GM19463 (cell line): ENCODE results near the gene OSBPL8.
A peak's percentile ranks its signal among the peaks of the same experiment; 100 is the strongest.

Experiments used
- ATAC-seq: cut with Tn5 transposase; IDR thresholded peaks from one replicate; pipeline ENCODE4 v1.9.1; 2021; ENCODE audit warnings: mild to moderate bottlenecking, moderate library complexity; ENCODE audit not compliant: unreplicated experiment

OSBPL8 gene, protein sequence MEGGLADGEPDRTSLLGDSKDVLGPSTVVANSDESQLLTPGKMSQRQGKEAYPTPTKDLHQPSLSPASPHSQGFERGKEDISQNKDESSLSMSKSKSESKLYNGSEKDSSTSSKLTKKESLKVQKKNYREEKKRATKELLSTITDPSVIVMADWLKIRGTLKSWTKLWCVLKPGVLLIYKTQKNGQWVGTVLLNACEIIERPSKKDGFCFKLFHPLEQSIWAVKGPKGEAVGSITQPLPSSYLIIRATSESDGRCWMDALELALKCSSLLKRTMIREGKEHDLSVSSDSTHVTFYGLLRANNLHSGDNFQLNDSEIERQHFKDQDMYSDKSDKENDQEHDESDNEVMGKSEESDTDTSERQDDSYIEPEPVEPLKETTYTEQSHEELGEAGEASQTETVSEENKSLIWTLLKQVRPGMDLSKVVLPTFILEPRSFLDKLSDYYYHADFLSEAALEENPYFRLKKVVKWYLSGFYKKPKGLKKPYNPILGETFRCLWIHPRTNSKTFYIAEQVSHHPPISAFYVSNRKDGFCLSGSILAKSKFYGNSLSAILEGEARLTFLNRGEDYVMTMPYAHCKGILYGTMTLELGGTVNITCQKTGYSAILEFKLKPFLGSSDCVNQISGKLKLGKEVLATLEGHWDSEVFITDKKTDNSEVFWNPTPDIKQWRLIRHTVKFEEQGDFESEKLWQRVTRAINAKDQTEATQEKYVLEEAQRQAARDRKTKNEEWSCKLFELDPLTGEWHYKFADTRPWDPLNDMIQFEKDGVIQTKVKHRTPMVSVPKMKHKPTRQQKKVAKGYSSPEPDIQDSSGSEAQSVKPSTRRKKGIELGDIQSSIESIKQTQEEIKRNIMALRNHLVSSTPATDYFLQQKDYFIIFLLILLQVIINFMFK

GRCh38 chr12:76559400-76560085, at the start of gene OSBPL8:
Gene OSBPL8 (minus strand): TSS chr12:76559771. CDS start chr12:76487551, 72,220 bp downstream.
- peak; percentile 75 for ATAC-seq

GRCh38 chr12:76608070-76608469, 48.5 kb upstream of the OSBPL8 start:
- no peak for ATAC-seq

GRCh38 chr12:76595056-76595455, 35.5 kb upstream of the OSBPL8 start:
- ATAC-seq: no peak

- no peak for ATAC-seq
These were observed 31.9 kb upstream of the OSBPL8 start for GRCh38 chr12:76591476-76591875.

DNA sequence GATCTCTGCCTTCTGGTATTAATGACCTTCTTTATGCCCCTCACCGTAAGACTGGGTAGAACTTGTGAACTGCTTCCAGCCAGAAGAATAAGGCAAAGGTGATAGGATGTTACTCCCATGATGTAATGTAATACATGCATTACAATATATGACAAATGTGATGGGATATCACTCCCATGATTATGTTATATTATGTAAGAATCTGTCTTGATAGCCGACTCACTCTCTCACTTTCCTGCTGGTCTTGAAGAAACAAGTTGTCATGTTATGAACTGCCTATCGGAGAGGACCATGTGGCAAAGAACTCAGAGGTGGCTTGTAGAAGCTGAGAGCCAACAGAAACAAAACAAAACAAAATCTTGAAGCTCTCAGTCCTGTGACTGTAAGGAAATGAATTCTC, 30.6 kb upstream of the OSBPL8 start:
- ATAC-seq: no peak

- ATAC-seq: no peak
These were observed 29.5 kb upstream of the OSBPL8 start for GRCh38 chr12:76588881-76589565.

DNA sequence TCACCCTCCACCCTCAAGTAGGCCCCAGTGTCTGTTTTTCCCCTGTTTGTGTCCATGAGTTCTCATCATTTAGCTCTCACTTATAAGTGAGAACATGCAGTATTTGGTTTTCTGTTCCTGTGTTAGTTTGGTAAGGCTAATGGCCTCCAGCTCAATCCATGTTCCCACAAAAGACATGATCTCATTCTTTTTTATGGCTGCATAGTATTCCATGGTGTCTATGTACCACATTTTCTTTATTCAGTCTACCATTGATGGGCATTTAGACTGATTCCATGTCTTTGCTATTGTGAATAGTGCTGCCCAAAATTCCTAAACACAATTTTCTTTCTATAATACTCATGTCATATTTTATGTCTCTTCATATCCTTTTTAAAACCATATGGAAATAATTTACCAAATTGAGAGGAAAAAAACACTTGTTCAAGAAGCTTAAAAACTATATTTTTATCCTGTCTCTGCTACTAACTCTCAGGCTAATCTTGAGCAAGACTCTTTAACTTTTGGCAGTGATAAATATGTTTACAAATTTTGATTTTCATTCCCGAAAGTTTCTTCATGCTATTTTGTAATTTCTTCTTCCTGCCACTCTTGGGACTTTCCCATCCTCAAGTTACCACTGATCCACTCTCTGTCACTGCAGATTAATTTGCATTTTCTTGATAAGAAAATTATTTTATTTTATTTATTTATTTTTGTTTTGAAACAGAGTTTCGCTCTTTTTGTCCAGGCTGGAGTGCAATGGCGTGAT, 28.0 kb upstream of the OSBPL8 start:
- ATAC-seq: no peak

DNA sequence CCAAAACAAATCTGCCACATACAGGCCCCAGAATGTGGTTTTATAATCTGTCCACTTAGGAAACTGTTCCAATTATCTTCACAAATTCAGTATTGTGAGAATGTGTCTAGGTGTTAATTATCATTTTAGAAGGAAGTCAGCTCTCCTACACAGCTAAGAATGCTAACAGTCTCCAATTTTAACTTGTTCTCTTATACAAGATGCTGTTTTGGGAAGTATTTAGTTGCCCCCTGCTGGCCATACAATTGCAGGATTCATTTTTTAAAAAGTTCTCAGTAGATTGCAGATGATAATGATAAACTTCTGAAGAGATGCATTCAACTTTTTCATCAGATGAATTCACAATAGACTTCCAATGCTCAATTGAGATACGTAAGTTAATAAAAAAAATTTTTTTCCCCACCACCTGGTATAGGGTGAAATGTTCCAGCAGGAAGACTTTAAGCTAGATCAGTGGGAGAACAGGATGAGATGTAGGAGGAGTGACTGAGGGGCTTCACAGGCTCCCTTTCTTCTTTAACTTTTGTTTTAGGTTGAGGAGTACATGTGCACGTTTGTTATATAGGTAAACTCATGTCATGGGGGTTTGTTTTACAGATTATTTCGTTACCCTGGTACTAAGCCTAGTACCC, 27.3 kb upstream of the OSBPL8 start:
- peak; percentile 69 for ATAC-seq

DNA sequence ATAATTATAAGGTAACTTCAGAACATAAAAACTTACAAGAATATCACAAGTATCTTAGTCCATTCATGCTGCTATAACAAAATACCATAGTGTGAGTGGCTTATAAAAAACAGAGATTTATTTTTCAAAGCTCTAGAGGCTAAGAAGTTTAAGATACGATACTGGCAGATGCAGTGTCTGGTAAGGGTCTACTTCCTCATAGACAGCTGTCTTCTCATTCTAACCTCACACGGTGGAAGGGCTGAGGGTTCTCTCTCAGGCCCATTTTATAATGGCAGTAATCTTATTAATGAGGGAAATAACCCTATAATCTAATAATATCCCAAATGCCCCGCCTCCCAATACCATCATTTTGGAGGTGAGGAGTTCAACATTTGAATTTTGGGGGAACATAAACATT, 23.7 kb upstream of the OSBPL8 start:
- ATAC-seq: no peak

- ATAC-seq: no peak
These were observed 14.3 kb upstream of the OSBPL8 start for GRCh38 chr12:76573840-76574373.

- no peak for ATAC-seq
These were observed 11.7 kb upstream of the OSBPL8 start for GRCh38 chr12:76571256-76571655.

GRCh38 chr12:76569685-76570604, 10.4 kb upstream of the OSBPL8 start:
- ATAC-seq: peak; percentile 63

DNA sequence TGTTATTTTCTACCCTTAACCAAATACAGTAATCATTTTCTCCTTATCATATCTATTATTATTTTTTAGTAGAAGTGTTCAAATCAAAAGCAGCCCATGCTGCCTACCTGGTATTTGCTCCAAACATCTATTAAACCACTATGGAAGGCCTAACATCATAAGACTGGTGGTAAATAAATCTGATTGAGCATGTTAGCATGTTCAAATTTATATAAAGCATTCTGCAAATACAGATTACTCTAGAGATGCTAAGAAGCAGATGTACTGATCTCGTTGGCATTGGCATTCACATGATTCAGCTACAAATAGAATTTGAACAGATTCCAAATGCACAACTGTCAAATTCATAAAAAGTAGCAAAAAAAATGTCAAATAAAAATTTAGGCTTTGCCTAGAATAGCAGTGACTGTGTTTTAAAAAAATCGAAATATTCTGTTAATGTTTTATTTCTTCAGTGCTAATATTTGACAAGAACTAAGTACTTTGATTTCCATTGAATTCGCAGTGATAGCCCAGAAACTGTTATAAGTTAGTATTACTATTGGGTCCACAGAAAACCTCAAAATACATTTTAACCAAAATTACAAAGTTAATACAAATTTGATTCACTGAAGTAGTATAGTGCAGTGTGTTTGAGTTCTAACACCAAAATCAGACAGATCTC, 9.4 kb upstream of the OSBPL8 start:
- ATAC-seq: no peak

DNA sequence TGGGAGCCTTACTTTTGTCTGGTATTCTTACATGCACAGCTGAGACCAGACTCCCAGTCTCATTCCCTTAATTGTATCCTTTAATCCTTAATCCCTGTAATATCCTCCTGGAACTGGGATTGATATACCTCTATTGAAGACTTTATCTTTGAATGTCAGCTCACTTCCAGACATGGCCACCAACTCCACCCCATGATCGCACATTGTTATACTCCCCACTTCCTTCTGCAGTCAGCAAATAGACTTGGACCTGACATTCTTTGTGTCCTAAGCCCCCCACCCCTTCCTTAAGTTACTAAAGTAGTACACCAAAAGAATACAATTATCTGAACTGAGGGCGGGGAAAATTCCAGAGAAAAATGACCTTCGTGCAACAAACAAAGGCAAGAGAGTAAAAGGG, 8.6 kb upstream of the OSBPL8 start:
- ATAC-seq: no peak

GRCh38 chr12:76563061-76563460, 3.5 kb upstream of the OSBPL8 start:
- no peak for ATAC-seq

DNA sequence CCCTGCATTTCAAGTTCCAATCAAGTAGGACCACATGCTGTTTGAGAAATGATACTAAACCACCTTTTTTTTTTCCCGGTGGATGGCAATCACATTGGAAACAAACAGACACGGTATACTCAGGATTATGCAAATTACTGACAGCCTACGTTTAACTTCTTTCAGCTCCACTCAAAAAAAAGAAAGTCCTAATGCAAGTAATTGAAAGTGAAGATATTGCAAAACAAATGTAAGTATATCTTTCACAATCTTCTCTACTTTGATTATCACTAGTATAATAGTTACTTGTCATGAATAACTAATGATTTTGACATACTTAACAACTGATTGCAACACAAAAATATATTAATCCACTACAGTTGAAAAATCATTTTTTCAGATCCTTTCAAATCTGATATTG, 2.6 kb upstream of the OSBPL8 start:
- ATAC-seq: no peak

- peak; percentile 41 for ATAC-seq
These were observed 518 bp upstream of the OSBPL8 start for GRCh38 chr12:76560086-76560491.
